Mucosa of stomach (tissue), 1 donor: ENCODE results near the gene GALNS.

ENCODE experiments used
- H3K27me3 ChIP-seq: one replicate; pipeline ENCODE4 v1.7.0; 2013; ENCODE audit warnings: mild to moderate bottlenecking, low read length; ENCODE audit not compliant: control insufficient read depth, insufficient read depth
- H3K36me3 ChIP-seq: one replicate; pipeline ENCODE4 v1.7.0; 2013; ENCODE audit warnings: low read length; ENCODE audit not compliant: control insufficient read depth, insufficient read depth
- H3K4me1 ChIP-seq: one replicate; pipeline ENCODE4 v1.7.0; 2013; ENCODE audit warnings: mild to moderate bottlenecking, low read length; ENCODE audit not compliant: control insufficient read depth, insufficient read depth
- H3K4me3 ChIP-seq: one replicate; pipeline ENCODE4 v1.7.0; 2013; ENCODE audit warnings: low read length
- H3K9ac ChIP-seq: one replicate; pipeline ENCODE4 v1.7.0; 2013; ENCODE audit warnings: mild to moderate bottlenecking, low read length, moderate library complexity
- H3K9me3 ChIP-seq: one replicate; pipeline ENCODE4 v1.7.0; 2013; ENCODE audit warnings: mild to moderate bottlenecking, low read length, moderate library complexity; ENCODE audit not compliant: control insufficient read depth
- donor health status: Pancreatic carcinoma.

The GALNS gene

GRCh38 chr16:88835818-88836217 lies 20.9 kb downstream of the GALNS start:
- H3K4me3 ChIP-seq, result no peak overlapping the region
- H3K4me1 ChIP-seq, result no peaks in the 10 kb centered on the region
- no peak overlapping the region for H3K9ac ChIP-seq
- H3K27me3 ChIP-seq, result no peaks in the 10 kb centered on the region
- no peaks in the 10 kb centered on the region for H3K36me3 ChIP-seq
- H3K9me3 ChIP-seq, result no peaks in the 10 kb centered on the region

- H3K4me3 ChIP-seq, result no peak overlapping the region
- H3K9ac ChIP-seq, result no peak overlapping the region
- H3K4me1 ChIP-seq, result no peaks in the 10 kb centered on the region
- no peaks in the 10 kb centered on the region for H3K27me3 ChIP-seq
- H3K36me3 ChIP-seq, result no peaks in the 10 kb centered on the region
- no peaks in the 10 kb centered on the region for H3K9me3 ChIP-seq
Observed at GRCh38 chr16:88835383-88835782, 21.4 kb downstream of the GALNS start.

GRCh38 chr16:88834670-88835069 lies 22.1 kb downstream of the GALNS start:
- no peaks in the 10 kb centered on the region for H3K27me3 ChIP-seq
- H3K9ac ChIP-seq, result no peak overlapping the region
- no peak overlapping the region for H3K4me3 ChIP-seq
- no peaks in the 10 kb centered on the region for H3K9me3 ChIP-seq
- no peaks in the 10 kb centered on the region for H3K36me3 ChIP-seq
- H3K4me1 ChIP-seq, result no peaks in the 10 kb centered on the region

- no peaks in the 10 kb centered on the region for H3K36me3 ChIP-seq
- no peaks in the 10 kb centered on the region for H3K27me3 ChIP-seq
- no peak overlapping the region for H3K4me3 ChIP-seq
Observed at GRCh38 chr16:88833086-88833485, 23.7 kb downstream of the GALNS start.

DNA sequence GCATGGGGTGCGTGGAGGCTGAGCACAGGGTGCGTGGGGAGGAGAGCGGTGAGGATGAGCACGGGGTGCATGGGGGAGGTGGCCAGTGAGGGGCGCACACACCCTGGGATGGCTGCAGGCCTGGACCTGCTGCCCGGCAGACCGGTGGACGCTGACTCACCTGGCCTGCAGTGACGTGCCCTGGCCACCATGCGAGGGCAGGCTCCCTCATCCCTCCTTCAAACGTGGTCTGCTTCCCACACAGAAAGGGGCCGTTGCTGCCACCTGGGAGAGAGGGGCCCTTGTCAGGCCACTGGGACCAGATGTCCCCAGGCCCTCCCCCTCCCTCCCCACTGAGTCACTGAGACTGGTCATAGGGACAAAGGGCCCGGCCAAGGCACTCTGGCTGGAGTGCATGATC lies 24.9 kb downstream of the GALNS start:
- Histone ChIP-seq H3K27me3 (no peaks in the 10 kb centered on the region), H3K4me3 (no peak overlapping the region), H3K4me1 (no peaks in the 10 kb centered on the region), H3K9ac (no peak overlapping the region), H3K9me3 (no peaks in the 10 kb centered on the region), H3K36me3 (no peaks in the 10 kb centered on the region)

More at GRCh38 chr16:88833086-88833485, 23.7 kb downstream of the GALNS start:
- no peaks in the 10 kb centered on the region for H3K4me1 ChIP-seq
- no peaks in the 10 kb centered on the region for H3K9me3 ChIP-seq
- H3K9ac ChIP-seq, result no peak overlapping the region

DNA sequence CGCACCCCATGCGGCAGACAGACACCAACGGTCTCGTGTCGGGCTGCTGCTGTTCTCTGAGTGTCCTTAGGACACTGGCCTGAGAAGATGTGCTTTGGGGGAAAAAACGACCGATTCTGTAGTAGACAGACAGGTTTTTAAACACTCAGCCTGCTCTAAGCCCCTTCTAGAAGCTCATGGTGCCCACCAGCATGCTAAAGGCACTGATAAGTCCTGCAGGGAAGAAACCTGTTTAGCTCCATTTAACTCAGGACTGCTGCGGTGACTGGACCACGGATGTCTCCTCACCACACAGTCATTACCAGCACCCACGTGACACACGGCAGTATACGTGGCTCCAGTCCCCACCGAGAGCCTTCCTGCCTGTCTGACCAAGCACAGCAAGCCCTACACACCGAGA lies 26.0 kb downstream of the GALNS start:
- Histone ChIP-seq H3K4me3 (no peak overlapping the region), H3K4me1 (peaks cover 8% of the 10 kb centered on the region), H3K36me3 (no peaks in the 10 kb centered on the region), H3K9ac (no peak overlapping the region), H3K27me3 (no peaks in the 10 kb centered on the region), H3K9me3 (no peaks in the 10 kb centered on the region)

- no peak overlapping the region for H3K9ac ChIP-seq
- H3K27me3 ChIP-seq, result no peaks in the 10 kb centered on the region
- H3K36me3 ChIP-seq, result no peaks in the 10 kb centered on the region
- H3K4me1 ChIP-seq, result peaks cover 10% of the 10 kb centered on the region
- no peak overlapping the region for H3K4me3 ChIP-seq
- H3K9me3 ChIP-seq, result no peaks in the 10 kb centered on the region
Observed at GRCh38 chr16:88830258-88830657, 26.5 kb downstream of the GALNS start.

- Histone ChIP-seq H3K9me3 (no peaks in the 10 kb centered on the region), H3K9ac (no peak overlapping the region), H3K4me3 (no peak overlapping the region), H3K36me3 (no peaks in the 10 kb centered on the region), H3K27me3 (no peaks in the 10 kb centered on the region), H3K4me1 (peaks cover 10% of the 10 kb centered on the region)
Observed at GRCh38 chr16:88828711-88829110, 28.0 kb downstream of the GALNS start.

DNA sequence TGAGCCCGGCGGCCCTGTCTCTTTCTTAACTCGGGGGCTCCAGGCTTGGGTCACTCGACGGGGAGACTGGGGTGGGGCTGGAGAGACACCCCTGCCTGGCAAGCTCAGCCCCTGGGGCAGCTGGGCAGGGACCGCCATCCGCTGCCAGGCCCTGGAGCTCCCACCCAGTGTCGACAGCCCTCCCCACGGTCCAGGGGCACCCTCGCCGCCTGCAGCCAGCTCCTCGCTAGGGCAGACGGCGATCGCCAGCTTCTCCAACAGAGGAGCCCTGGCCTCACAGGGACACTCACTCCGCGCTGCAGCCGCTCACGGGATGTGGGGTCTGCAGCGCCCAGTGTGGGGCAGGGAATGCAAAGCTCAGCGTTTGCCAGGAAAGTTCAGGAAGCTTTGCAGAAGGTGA lies 29.0 kb downstream of the GALNS start:
- Histone ChIP-seq H3K9ac (no peak overlapping the region), H3K9me3 (no peaks in the 10 kb centered on the region), H3K4me1 (peaks cover 10% of the 10 kb centered on the region), H3K27me3 (no peaks in the 10 kb centered on the region), H3K36me3 (no peaks in the 10 kb centered on the region), H3K4me3 (no peak overlapping the region)

DNA sequence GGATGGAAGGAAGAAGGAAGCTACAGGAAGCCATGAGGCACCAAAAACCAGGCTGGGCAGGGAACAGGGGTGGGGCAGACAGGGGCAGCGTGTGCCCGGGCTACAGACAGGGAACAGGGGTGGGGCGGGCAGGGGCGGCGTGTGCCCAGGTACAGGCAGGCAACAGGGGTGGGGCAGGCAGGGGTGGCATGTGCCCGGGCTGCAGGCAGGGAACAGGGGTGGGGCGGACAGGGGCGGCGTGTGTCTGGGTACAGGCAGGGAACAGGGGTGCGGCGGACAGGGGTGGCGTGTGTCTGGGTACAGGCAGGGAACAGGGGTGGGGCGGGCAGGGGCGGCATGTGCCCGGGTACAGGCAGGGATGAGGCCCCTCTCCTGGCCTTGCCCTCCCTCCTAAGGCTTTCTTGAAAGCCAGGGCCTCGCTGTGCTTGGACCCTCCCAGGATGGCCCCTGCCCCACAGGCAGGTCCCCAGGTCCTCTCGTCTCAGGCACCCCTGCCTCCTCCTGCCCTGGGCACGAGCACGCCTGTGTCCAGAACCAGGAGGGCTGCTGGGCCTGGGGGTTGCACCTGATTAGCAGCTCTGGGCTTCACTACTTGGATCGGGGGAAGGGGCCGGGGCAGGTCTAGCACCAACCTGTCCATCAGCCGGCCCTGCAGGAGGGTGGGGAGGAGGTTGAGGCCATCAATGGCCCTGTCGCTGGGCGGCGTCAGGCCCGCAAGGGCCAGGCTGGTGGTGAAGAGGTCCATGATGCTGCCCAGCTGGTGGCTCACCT lies 30.5 kb downstream of the GALNS start:
- Histone ChIP-seq H3K9ac (no peak overlapping the region), H3K4me3 (no peak overlapping the region), H3K4me1 (peaks cover 10% of the 10 kb centered on the region), H3K9me3 (no peaks in the 10 kb centered on the region), H3K27me3 (no peaks in the 10 kb centered on the region), H3K36me3 (no peaks in the 10 kb centered on the region)

DNA sequence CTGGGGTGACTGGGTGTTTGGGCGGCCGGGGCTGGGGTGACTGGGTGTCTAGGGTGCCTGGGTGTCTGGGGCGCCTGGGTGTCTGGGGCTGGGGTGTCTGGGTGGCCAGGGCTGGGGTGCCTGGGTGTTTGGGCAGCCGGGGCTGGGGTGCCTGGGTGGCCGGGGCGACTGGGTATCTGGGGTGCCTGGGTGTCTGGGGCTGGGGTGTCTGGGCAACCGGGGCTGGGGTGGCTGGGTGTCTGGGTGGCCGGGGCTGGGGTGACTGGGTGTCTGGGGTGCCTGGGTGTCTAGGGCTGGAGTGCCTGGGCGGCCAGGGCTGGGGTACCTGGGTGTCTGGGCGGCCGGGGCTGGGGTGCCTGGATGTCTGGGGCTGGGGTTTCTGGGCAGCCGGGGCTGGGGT lies 31.6 kb downstream of the GALNS start:
- Histone ChIP-seq H3K36me3 (no peaks in the 10 kb centered on the region), H3K4me1 (peaks cover 10% of the 10 kb centered on the region), H3K9me3 (no peaks in the 10 kb centered on the region), H3K4me3 (no peak overlapping the region), H3K9ac (no peak overlapping the region), H3K27me3 (no peaks in the 10 kb centered on the region)

- Histone ChIP-seq H3K27me3 (no peaks in the 10 kb centered on the region), H3K36me3 (no peaks in the 10 kb centered on the region), H3K9me3 (no peaks in the 10 kb centered on the region)
Observed at GRCh38 chr16:88824256-88825077, 32.3 kb downstream of the GALNS start.

More at GRCh38 chr16:88824256-88825077, 32.3 kb downstream of the GALNS start:
- Histone ChIP-seq H3K4me3 (no peak overlapping the region), H3K9ac (no peak overlapping the region), H3K4me1 (peaks cover 10% of the 10 kb centered on the region)
